GM23338 (cell line): ENCODE results near the gene MYO9B. TPM values are rescaled to one million over a fixed set of nuclear protein-coding genes. Genes with fewer than 3 reads are reported as not detected.

Source experiments
- ATAC-seq: fragments of 200-7000 bp; cut with Tn5 transposase; 3 replicates; pipeline ENCODE4 v1.9.1; 2020
- DNase-seq: peaks from one replicate; pipeline ENCODE4 v3.0.0-alpha.2; 2015; ENCODE audit warnings: low spot score
- H2AFZ ChIP-seq: fragments of 200-600 bp; sonication (generic); 2 replicates; pipeline ENCODE4 v1.8.0; 2016; ENCODE audit warnings: antibody characterized with exemption, mild to moderate bottlenecking, moderate library complexity
- H3F3A ChIP-seq: fragments of 200-600 bp; sonication (generic); replicated peaks from 2 replicates; pipeline ENCODE4 v1.8.0; 2017; ENCODE audit warnings: antibody characterized with exemption, mixed run types, low read depth
- H3K27ac ChIP-seq: fragments of 200-600 bp; sonication (generic); 2 replicates; pipeline ENCODE4 v1.6.1; 2016; ENCODE audit warnings: low read depth
- H3K27me3 ChIP-seq: fragments of 200-600 bp; sonication (generic); 2 replicates; pipeline ENCODE4 v1.8.0; 2016; ENCODE audit warnings: mild to moderate bottlenecking, mixed run types, moderate library complexity; ENCODE audit not compliant: insufficient read depth
- H3K36me3 ChIP-seq: fragments of 200-600 bp; sonication (generic); 2 replicates; pipeline ENCODE4 v1.8.0; 2016; ENCODE audit warnings: mild to moderate bottlenecking; ENCODE audit not compliant: insufficient read depth
- H3K4me1 ChIP-seq: fragments of 200-600 bp; sonication (generic); 2 replicates; pipeline ENCODE4 v1.8.0; 2016; ENCODE audit warnings: mild to moderate bottlenecking, moderate library complexity; ENCODE audit not compliant: insufficient read depth
- H3K4me2 ChIP-seq: fragments of 200-600 bp; sonication (generic); 2 replicates; pipeline ENCODE4 v1.7.1; 2017; ENCODE audit warnings: mixed run types
- H3K4me3 ChIP-seq: fragments of 200-600 bp; sonication (generic); 2 replicates; pipeline ENCODE4 v1.6.1; 2016; ENCODE audit warnings: mixed run types
- H3K79me2 ChIP-seq: fragments of 200-600 bp; sonication (generic); replicated peaks from 2 replicates; pipeline ENCODE4 v1.8.0; 2017; ENCODE audit warnings: mild to moderate bottlenecking; ENCODE audit not compliant: insufficient read depth
- H3K9me2 ChIP-seq: fragments of 200-600 bp; sonication (generic); 2 replicates; pipeline ENCODE4 v1.8.0; 2017; ENCODE audit not compliant: insufficient read depth
- H4K20me1 ChIP-seq: fragments of 200-600 bp; sonication (generic); replicated peaks from 2 replicates; pipeline ENCODE4 v1.8.0; 2017; ENCODE audit warnings: mild to moderate bottlenecking; ENCODE audit not compliant: insufficient read depth
- H3K27ac Mint-ChIP-seq: 2 replicates; pipeline ENCODE4 v1.8.0; 2020; ENCODE audit warnings: inconsistent platforms, mild to moderate bottlenecking, moderate library complexity, mixed read lengths
- H3K27me3 Mint-ChIP-seq: 3 replicates; pipeline ENCODE4 v1.8.0; 2022; ENCODE audit warnings: low read depth, mild to moderate bottlenecking, moderate library complexity, mixed read lengths, inconsistent platforms; ENCODE audit not compliant: insufficient read depth, poor library complexity
- H3K36me3 Mint-ChIP-seq: 3 replicates; pipeline ENCODE4 v1.8.0; 2021; ENCODE audit warnings: low read depth, mild to moderate bottlenecking, inconsistent platforms, moderate library complexity, mixed read lengths
- H3K4me1 Mint-ChIP-seq: 3 replicates; pipeline ENCODE4 v1.8.0; 2020; ENCODE audit warnings: mild to moderate bottlenecking, inconsistent platforms, mixed read lengths
- H3K4me3 Mint-ChIP-seq: 3 replicates; pipeline ENCODE4 v1.8.0; 2021; ENCODE audit warnings: moderate library complexity, mild to moderate bottlenecking, inconsistent platforms, mixed read lengths
- H3K9me3 Mint-ChIP-seq: 3 replicates; pipeline ENCODE4 v1.8.0; 2020; ENCODE audit warnings: moderate library complexity, mild to moderate bottlenecking, inconsistent platforms, mixed read lengths
- CREB1 ChIP-seq: fragments of 250-450 bp; sonication (Bioruptor Pico); IDR thresholded peaks from 2 replicates; pipeline ENCODE4 v1.5.0; 2020; ENCODE audit warnings: low read depth, mild to moderate bottlenecking, moderate library complexity
- CTCF ChIP-seq, 2 experiments: fragments of 200-600 bp in 1 of 2; sonication (generic) in 1 of 2; conservative IDR thresholded peaks; 2 replicates each; pipeline versions ENCODE4 v1.5.1 to v1.6.1; 2016 to 2017; ENCODE audit warnings: antibody characterized with exemption in 2 of 2, low read depth in 2 of 2, mild to moderate bottlenecking in 2 of 2, moderate library complexity in 1 of 2
- ETS1 ChIP-seq: IDR thresholded peaks from 2 replicates; pipeline ENCODE4 v1.6.1; 2016; ENCODE audit warnings: antibody characterized with exemption
- EZH2 ChIP-seq: fragments of 200-600 bp; sonication (generic); IDR thresholded peaks from one replicate; pipeline ENCODE4 v1.8.0; 2017; ENCODE audit warnings: antibody characterized with exemption, mild to moderate bottlenecking, low read depth; ENCODE audit not compliant: unreplicated experiment
- EZH2phosphoT487 ChIP-seq: fragments of 200-600 bp; sonication (generic); IDR thresholded peaks from one replicate; pipeline ENCODE4 v1.8.1; 2018; ENCODE audit warnings: antibody characterized with exemption; ENCODE audit not compliant: unreplicated experiment
- JUNB ChIP-seq: IDR thresholded peaks from one replicate; pipeline ENCODE4 v1.6.1; 2016; ENCODE audit warnings: antibody characterized with exemption; ENCODE audit not compliant: unreplicated experiment
- NANOG ChIP-seq: IDR thresholded peaks from 2 replicates; pipeline ENCODE4 v1.6.1; 2016; ENCODE audit warnings: antibody characterized with exemption, borderline replicate concordance
- POLR2AphosphoS5 ChIP-seq: IDR thresholded peaks from 2 replicates; pipeline ENCODE4 v1.6.1; 2016; ENCODE audit warnings: antibody characterized with exemption, low read depth
- REST ChIP-seq: IDR thresholded peaks from one replicate; pipeline ENCODE4 v1.6.1; 2018; ENCODE audit warnings: antibody characterized with exemption; ENCODE audit not compliant: unreplicated experiment
- STAT1 ChIP-seq: IDR thresholded peaks from one replicate; pipeline ENCODE4 v1.6.1; 2016; ENCODE audit warnings: antibody characterized with exemption; ENCODE audit not compliant: unreplicated experiment
- ZNF114 ChIP-seq: fragments of 250-450 bp; sonication (Bioruptor Pico); IDR thresholded peaks from 2 replicates; pipeline ENCODE4 v1.5.0; 2020; ENCODE audit warnings: mild to moderate bottlenecking, moderate library complexity
- ZNF331 ChIP-seq: fragments of 250-450 bp; sonication (Bioruptor Pico); IDR thresholded peaks from 2 replicates; pipeline ENCODE4 v1.5.0; 2020; ENCODE audit warnings: low read depth, mild to moderate bottlenecking, moderate library complexity
- ZNF462 ChIP-seq: fragments of 250-450 bp; sonication (Bioruptor Pico); IDR thresholded peaks from 2 replicates; pipeline ENCODE4 v1.5.0; 2020; ENCODE audit warnings: mild to moderate bottlenecking, moderate library complexity
- polyA plus RNA-seq: library from polyadenylated mRNA; unstranded; fragments of >200 nt; fragmentation: Nextera tagmentation; extraction: Ambion mirVana; gene quantifications from 2 replicates; pipeline ENCODE4 v1.2.1, GENCODE V29; 2016
- total RNA-seq: library from RNA; depleted of rRNA; stranded (reverse); fragments of >200 nt; shearing (Covaris generic); gene quantifications from 2 replicates; pipeline ENCODE4 v1.2.3, GENCODE V29; 2014

Gene MYO9B
- total and polyA plus RNA-seq, 2 experiments from 2014 or later: 28.7 to 61.3 TPM

- no peaks in the 10 kb centered on the region for H3K9me2 ChIP-seq
- Mint-ChIP-seq H3K9me3 (no peaks in the 10 kb centered on the region), H3K36me3 (peaks cover 6% of the 10 kb centered on the region; the same call in 2 of the 3 replicates), H3K4me1 (peaks cover 27% of the 10 kb centered on the region), H3K27me3 (peaks cover 22% of the 10 kb centered on the region), H3K27ac (no peak overlapping the region), H3K4me3 (no peak overlapping the region)
- H2AFZ ChIP-seq: no peak overlapping the region
- peaks cover 5% of the 10 kb centered on the region for H3K79me2 ChIP-seq
- DNase-seq: no peak
- TF ChIP-seq ZNF462 (no peak), CREB1 (CRISPR knock-in tag) (no peak), POLR2AphosphoS5 (no peak), NANOG (no peak), EZH2 (no peak), CTCF (conservative IDR thresholded peaks at IDR 0.05; ENCODE audit: low read depth in 2 of 2) (no peak), ZNF331 (CRISPR knock-in tag) (no peak), ZNF114 (CRISPR knock-in tag) (no peak), STAT1 (no peak), JUNB (no peak), EZH2phosphoT487 (no peak), ETS1 (no peak), REST (no peak)
- H3K27me3 ChIP-seq: no peaks in the 10 kb centered on the region
- H3K36me3 ChIP-seq: no peaks in the 10 kb centered on the region
- no peak overlapping the region for H3K4me2 ChIP-seq
- H3K4me3 ChIP-seq: no peak overlapping the region
- H3F3A ChIP-seq: peaks cover 12% of the 10 kb centered on the region
- H4K20me1 ChIP-seq: no peaks in the 10 kb centered on the region
- H3K27ac ChIP-seq: no peak overlapping the region
- ATAC-seq: no peak
- peaks cover 25% of the 10 kb centered on the region for H3K4me1 ChIP-seq
These were observed 63.5 kb downstream of the MYO9B start for GRCh38 chr19:17138937-17139598.
